Measurements from ENCODE around the gene LRCH1.

- TF ChIP-seq CTCF (IDR thresholded peaks at IDR 0.05) (no peak), EZH2 (IDR thresholded peaks at IDR 0.05) (no peak), EZH2phosphoT487 (IDR thresholded peaks at IDR 0.05) (no peak)
Observed at GRCh38 chr13:46698014-46698413, 145.0 kb downstream of the LRCH1 start.
